GM13977 (cell line): ENCODE results near the gene TBX2.

Experiments used
- DNase-seq: peaks from one replicate; pipeline ENCODE4 v3.0.0; 2012; ENCODE audit warnings: low spot score
- in situ Hi-C: fragments of 300-500 bp; cut with MboI; formaldehyde crosslinking; loops from one replicate; pipeline ENCODE4 v1.12.0; 2022; ENCODE audit warnings: low sequenced_read_pairs, low pct_unique_long_range_greater_than_20kb, mixed read lengths, inconsistent platforms; ENCODE audit not compliant: unreplicated experiment
- TF ChIP-seq, protein P1 (sequence below): IDR thresholded peaks from 2 replicates; pipeline ENCODE4 v1.5.1; 2012; ENCODE audit warnings: mild to moderate bottlenecking, control low read depth; ENCODE audit not compliant: insufficient read depth; ENCODE audit errors: extremely low read depth, missing control alignments

Gene TBX2

DNA sequence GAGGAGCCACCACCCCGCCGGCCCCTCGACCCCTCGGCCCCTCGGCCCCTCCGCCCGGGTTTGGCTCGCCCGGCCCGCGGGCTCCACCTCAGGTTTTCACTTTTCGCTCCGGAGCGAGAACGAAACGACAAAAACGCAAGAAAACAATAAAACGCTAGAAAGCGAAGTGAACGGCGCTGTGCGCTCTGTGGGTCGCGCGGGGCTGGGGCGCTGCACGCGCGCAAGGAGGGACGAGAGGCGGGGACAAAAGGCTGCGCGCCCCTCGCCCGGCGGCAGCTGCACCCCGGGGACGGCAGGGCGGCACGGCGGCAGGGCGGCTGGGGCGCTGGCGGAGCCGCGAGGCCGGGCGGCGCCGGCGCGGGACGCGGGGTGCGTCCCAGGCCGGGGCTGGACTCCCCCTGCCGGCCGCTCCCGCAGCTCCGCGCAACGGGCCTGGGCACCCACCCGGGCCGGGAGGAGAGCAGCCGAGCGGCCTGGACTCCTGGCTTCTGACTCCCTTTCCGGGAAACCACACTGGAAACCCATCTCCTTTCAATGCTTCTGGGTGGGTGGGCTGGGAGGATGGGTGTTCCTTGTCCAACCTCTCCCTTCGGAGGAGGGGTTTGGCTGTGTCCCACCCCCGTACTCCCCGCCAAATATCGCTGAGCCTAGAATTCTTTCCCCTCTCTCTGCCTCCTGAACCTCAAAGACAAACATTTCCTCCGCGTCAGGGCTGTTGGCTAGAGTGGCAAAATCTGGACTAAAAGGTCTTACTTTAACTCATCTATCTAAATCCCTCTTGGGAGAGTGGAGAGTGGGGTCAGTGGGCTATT is 9.9 kb downstream of the TBX2 start:
- TF ChIP-seq, protein P1, sequence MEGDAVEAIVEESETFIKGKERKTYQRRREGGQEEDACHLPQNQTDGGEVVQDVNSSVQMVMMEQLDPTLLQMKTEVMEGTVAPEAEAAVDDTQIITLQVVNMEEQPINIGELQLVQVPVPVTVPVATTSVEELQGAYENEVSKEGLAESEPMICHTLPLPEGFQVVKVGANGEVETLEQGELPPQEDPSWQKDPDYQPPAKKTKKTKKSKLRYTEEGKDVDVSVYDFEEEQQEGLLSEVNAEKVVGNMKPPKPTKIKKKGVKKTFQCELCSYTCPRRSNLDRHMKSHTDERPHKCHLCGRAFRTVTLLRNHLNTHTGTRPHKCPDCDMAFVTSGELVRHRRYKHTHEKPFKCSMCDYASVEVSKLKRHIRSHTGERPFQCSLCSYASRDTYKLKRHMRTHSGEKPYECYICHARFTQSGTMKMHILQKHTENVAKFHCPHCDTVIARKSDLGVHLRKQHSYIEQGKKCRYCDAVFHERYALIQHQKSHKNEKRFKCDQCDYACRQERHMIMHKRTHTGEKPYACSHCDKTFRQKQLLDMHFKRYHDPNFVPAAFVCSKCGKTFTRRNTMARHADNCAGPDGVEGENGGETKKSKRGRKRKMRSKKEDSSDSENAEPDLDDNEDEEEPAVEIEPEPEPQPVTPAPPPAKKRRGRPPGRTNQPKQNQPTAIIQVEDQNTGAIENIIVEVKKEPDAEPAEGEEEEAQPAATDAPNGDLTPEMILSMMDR = peak; percentile 64
- peak; percentile 79 for DNase-seq
- in situ Hi-C loops = loop anchor here (25.0 kb wide), 1 partner anchor 428 kb away; no protein-coding TSS in a partner anchor

DNA sequence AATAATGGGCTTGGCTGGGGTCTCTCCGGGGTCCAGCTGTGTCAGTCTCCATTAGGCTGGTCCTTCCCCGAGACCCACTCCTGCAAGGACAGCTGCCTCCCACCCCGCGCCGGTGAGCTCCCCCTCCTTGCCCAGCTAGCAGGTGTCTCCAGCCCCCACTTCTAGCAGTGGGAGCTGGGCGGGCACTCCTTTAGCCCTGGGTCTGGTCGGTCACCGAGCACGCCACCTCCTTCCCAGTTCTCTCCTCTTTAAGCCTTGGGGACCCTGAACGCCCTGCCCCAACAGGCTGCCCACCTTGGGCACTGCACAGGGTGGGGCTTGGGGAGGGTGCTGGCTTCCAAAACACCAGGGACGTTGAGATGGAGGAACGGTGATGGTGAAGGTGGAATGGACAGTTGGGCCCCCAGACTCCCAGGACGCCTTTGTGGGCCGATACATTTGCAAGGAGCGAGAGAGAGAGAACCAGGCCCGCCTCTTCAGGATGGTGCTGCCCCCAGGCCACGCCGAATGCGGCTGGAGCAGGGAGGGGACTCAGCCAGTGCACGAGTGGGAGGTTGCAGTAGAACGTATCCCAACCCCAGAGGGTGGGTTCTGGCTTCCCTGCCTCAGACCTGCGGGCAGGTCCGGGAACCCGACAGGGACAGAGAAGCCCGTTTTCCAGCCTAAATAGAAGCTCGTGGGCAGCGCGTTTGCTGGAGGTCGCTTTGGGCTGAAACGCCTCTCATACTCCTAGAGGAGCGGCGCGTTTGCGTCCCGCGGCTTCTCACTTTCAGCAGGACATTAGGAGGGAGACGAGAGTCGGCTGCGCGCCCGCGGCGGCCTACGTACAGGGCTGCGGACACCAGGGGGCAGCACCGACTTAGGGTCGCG is 10.7 kb downstream of the TBX2 start:
- TF ChIP-seq, protein P1 = peak; percentile 81
- DNase-seq = peak; percentile 81
- in situ Hi-C loops = loop anchor here (25.0 kb wide), 1 partner anchor 427 kb away; no protein-coding TSS in a partner anchor

DNA sequence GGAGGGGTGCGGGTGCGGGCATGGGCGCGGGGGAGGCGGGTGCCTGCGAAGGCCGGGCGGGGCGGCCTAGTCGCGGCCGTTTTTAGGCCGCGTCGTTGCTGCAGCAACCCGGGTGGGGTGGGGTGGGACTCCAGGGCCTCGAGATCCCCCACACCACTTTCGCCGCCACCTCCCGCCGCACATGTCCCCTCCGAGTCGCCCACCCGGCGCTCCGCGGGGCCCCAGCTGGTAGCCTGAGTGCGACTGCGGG is 11.3 kb downstream of the TBX2 start:
- in situ Hi-C loops = loop anchor here (25.0 kb wide), 1 partner anchor 426 kb away; no protein-coding TSS in a partner anchor
- DNase-seq = no peak

DNA sequence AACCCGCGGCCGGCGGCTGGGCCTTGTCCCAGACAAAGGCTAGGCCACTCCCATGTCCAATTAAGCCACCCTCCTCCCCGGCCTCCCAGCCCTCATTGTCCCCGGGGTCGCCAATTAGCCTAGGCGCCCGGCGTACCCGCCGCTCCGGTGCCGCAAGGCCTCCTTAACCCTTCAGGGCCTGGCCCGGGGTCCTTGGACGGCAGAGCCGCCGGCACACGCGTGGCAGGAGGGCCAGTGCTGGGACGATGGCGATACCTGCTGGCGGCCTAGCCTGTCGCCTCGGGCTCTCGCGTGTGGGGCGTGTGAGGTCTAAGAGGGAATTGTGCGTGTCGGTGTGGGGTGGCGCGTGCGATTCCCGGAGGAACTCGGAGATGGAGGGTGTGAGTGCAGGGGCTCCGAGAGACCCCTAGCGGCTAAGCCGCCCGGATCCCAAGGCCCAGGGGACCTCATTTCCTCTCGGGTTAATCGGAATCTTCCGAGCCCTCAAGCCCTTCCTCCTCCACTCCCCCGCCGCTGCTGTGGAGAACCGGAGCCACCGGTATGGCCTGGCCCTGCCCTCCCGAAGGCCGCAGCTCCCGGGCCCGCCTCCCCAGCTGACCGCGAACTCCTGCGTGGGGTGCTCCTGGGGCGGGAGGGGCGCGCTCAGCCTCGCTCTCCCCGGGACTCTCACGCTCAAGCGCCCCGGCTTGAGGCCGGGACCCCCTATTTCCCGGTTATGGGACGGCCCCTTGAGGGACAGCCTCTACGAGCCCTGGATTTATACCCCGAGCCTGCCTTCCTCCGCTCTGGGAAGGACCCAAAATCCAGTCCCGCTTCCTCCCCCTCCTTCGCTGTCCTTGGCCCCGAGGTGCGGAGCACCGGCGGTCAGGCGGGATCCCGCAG is 11.9 kb downstream of the TBX2 start:
- TF ChIP-seq, protein P1 = peak; percentile 14
- in situ Hi-C loops = loop anchor here (25.0 kb wide), 1 partner anchor 426 kb away; no protein-coding TSS in a partner anchor
- peak; percentile 71 for DNase-seq

More for the DNA sequence above, 11.3 kb downstream of the TBX2 start:
- TF ChIP-seq, protein P1 = no peak

DNA sequence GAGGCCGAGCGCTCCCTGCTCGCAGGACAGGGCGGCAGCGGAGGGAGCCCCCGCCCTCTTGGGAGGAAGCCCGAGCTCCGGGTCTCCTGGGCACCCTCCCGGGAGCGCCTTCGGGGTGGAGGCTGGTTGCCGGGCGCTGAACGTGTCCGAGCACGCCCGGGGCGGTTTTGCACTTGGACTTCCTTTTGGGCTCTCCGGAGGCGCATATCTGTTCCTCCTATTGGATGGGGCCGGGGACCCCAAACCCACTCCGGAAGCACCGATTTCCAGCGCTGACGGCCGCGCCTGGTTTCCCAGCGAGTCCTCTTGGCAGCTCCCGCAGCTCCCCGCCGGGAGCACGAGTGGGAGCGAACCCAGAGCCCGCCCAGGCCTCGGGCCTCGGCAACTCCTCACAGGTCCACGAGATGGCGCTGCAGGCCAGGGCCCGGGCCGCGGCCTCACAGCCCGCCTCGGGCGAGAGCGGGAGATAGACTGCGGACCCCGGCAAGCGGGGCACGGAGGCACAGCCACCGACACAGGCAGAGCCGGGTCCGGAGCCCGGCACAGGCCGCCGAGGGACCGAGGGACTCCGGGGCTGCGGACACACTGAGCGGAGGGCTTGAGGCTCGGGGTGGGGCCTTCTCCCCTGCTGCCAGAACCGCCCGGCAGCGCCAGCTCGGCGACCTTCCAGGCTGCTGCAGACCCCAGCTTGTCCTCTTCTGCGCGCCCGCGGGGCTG is 12.7 kb downstream of the TBX2 start:
- TF ChIP-seq, protein P1 = peak; percentile 98
- DNase-seq = peak; percentile 96
- in situ Hi-C loops = loop anchor here (25.0 kb wide), 1 partner anchor 425 kb away; no protein-coding TSS in a partner anchor
